ENCODE measurements around the gene TPRG1.

GRCh38 chr3:189212681-189213080 is 40.9 kb downstream of the TPRG1 start:
- TF ChIP-seq CTCF (IDR thresholded peaks at IDR 0.05; ENCODE audit: insufficient read depth, low read length), result no peak
- no peak for TF ChIP-seq POLR2AphosphoS5 (IDR thresholded peaks at IDR 0.05; ENCODE audit: low read depth)
- TF ChIP-seq REST (IDR thresholded peaks at IDR 0.05; ENCODE audit: insufficient replicate concordance, low read depth), result no peak
